Peyer's patch (tissue), 4 donors: Measurements from ENCODE around the gene NR4A1.

ENCODE experiments used
- CTCF ChIP-seq, 6 experiments: fragments of 450-650 bp in 4 of 6; fragments of 200-600 bp in 2 of 6; sonication (generic) in 1 of 6; IDR thresholded peaks; one replicate each; pipeline ENCODE4 v1.5.1; 2017 to 2019; ENCODE audit warnings: antibody characterized with exemption in 6 of 6, mild to moderate bottlenecking in 3 of 6, moderate library complexity in 1 of 6
- POLR2A ChIP-seq, 2 donors: fragments of 450-650 bp; IDR thresholded peaks; one replicate each; pipeline ENCODE4 v1.5.1; 2017; ENCODE audit warnings: antibody characterized with exemption in 2 of 2, mild to moderate bottlenecking in 2 of 2, moderate library complexity in 2 of 2

GRCh38 chr12:52090291-52090690, 39.0 kb downstream of the NR4A1 start:
- no peak for TF ChIP-seq POLR2A (IDR thresholded peaks at IDR 0.05)
- no peak for TF ChIP-seq CTCF (IDR thresholded peaks at IDR 0.05)
